ENCODE measurements around the gene DAAM1. TPM values are rescaled to one million over a fixed set of nuclear protein-coding genes. Genes with fewer than 3 reads are reported as not detected.

The DAAM1 gene
- total RNA-seq, 1 donor from 2014 or later = 146 TPM

DNA sequence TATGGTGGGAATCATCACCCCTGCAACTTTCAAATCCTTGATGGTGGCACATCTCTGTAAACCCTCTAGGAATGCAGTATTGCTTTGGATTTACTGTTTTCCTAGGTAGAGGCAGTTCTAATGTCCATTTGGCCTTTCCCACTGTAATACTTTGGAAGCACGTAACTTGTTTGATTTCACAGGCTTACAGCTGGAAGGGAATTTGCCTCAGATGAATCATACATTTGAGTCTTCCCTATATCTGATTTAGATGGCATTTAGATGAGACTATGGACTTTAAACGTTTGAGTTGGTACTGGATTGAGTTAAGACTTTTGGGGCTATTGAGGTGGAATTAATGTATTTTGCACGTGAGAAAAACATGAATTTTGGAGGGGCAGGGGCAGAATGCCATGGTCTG is 35.9 kb downstream of the DAAM1 start:
- H3K27me3 Mint-ChIP-seq (ENCODE audit: unreplicated experiment) = no peaks in the 10 kb centered on the region

DNA sequence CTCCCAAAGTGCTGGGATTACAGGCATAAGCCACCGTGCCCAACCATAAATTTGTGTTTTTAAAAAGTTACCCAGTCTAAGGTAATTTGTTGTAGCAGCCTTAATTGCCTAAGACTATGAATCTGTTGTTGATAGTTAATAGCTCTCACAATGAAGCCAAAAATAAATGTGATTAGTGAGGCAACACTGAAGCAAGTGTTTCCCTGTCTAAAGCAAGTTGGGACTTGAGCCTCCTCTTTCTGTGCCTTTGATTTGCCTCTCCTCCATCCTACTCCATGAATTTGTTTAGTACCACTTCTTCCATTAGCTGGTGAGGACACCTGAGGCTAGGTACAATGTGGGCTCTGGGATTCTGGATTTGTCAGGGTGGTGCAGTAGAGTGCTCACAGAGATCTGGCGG is 36.8 kb downstream of the DAAM1 start:
- Mint-ChIP-seq H3K27ac (ENCODE audit: unreplicated experiment) (no peak overlapping the region), H3K27me3 (ENCODE audit: unreplicated experiment) (no peaks in the 10 kb centered on the region), H3K4me3 (ENCODE audit: unreplicated experiment) (no peak overlapping the region), H3K4me1 (ENCODE audit: low read depth, unreplicated experiment) (peaks cover 13% of the 10 kb centered on the region), H3K9me3 (ENCODE audit: unreplicated experiment) (peaks cover 1% of the 10 kb centered on the region), H3K36me3 (ENCODE audit: unreplicated experiment) (no peaks in the 10 kb centered on the region)
- TF ChIP-seq, protein P1, sequence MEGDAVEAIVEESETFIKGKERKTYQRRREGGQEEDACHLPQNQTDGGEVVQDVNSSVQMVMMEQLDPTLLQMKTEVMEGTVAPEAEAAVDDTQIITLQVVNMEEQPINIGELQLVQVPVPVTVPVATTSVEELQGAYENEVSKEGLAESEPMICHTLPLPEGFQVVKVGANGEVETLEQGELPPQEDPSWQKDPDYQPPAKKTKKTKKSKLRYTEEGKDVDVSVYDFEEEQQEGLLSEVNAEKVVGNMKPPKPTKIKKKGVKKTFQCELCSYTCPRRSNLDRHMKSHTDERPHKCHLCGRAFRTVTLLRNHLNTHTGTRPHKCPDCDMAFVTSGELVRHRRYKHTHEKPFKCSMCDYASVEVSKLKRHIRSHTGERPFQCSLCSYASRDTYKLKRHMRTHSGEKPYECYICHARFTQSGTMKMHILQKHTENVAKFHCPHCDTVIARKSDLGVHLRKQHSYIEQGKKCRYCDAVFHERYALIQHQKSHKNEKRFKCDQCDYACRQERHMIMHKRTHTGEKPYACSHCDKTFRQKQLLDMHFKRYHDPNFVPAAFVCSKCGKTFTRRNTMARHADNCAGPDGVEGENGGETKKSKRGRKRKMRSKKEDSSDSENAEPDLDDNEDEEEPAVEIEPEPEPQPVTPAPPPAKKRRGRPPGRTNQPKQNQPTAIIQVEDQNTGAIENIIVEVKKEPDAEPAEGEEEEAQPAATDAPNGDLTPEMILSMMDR (IDR thresholded peaks at IDR 0.05; ENCODE audit: partially characterized antibody, unreplicated experiment) = no peak
- no peak for DNase-seq

More for the DNA sequence above, 35.9 kb downstream of the DAAM1 start:
- Mint-ChIP-seq H3K27ac (ENCODE audit: unreplicated experiment) (no peak overlapping the region), H3K4me3 (ENCODE audit: unreplicated experiment) (no peak overlapping the region), H3K4me1 (ENCODE audit: low read depth, unreplicated experiment) (peaks cover 13% of the 10 kb centered on the region), H3K36me3 (ENCODE audit: unreplicated experiment) (no peaks in the 10 kb centered on the region), H3K9me3 (ENCODE audit: unreplicated experiment) (peaks cover 1% of the 10 kb centered on the region)
- TF ChIP-seq, protein P1 (IDR thresholded peaks at IDR 0.05; ENCODE audit: partially characterized antibody, unreplicated experiment) = no peak
- DNase-seq = no peak

DNA sequence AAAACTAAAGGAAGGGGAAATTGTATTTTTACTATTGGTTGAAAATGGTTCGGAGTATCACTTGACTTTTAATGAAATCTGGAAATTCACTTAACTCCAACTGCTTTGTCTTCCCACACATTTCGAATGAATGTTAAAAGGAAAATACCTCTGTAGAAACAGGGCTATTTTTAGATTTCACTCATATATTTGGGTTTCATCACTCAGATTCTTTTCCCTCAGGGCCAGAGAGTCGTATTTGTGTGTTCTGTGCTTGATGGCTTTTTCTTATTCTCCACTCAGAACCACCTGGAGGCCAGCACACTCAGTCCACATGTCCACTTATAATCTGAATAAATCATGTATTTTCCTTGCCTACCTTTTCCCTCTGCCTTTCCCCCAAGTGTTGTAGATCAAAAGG is 40.0 kb downstream of the DAAM1 start:
- peaks cover 1% of the 10 kb centered on the region for H3K9me3 Mint-ChIP-seq (ENCODE audit: unreplicated experiment)
- H3K27ac Mint-ChIP-seq (ENCODE audit: unreplicated experiment) = no peak overlapping the region

DNA sequence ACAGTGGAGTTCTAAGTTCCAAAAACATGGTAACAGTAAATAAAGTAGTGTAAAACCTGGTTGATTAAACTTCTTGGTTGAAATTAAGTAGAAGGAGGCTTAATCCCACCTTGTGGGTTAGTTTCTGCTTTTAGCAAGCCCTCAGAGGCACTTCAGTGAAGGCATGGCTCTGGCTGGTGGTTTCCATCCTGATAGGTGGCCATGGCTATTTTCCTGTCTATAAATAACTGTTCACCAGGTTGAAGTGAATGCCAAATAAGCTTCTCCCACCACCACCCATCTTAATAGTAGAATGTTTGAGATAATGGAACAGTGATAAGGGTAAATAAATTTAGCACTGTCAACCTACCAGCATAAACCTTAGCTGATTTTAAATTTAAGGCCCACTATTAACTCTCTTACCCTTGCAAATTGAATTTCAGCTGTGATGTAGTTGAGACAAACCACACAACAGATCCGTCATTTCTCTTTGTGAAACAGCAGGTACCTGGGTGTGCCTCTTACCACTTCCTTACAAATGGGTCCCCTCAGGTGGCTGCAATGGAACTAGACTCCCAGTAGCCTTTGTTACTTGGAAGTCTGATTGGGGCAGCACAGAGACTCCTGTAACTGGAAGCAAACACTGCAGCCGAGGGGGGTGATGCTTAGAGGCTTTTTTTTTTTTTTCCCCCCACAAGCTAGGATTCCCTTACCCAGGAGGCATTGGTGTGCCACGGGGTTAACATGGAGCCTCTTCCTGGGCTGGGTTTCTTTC is 41.4 kb downstream of the DAAM1 start:
- Mint-ChIP-seq H3K4me1 (ENCODE audit: low read depth, unreplicated experiment) (peaks cover 13% of the 10 kb centered on the region), H3K4me3 (ENCODE audit: unreplicated experiment) (no peak overlapping the region), H3K27ac (ENCODE audit: unreplicated experiment) (no peak overlapping the region), H3K9me3 (ENCODE audit: unreplicated experiment) (peaks cover 3% of the 10 kb centered on the region), H3K27me3 (ENCODE audit: unreplicated experiment) (peaks cover 1% of the 10 kb centered on the region), H3K36me3 (ENCODE audit: unreplicated experiment) (peaks cover 3% of the 10 kb centered on the region)
- TF ChIP-seq, protein P1 (IDR thresholded peaks at IDR 0.05; ENCODE audit: partially characterized antibody, unreplicated experiment) = no peak
- DNase-seq = no peak

More for the DNA sequence above, 40.0 kb downstream of the DAAM1 start:
- DNase-seq = no peak
- Mint-ChIP-seq H3K27me3 (ENCODE audit: unreplicated experiment) (no peaks in the 10 kb centered on the region), H3K4me1 (ENCODE audit: low read depth, unreplicated experiment) (peaks cover 13% of the 10 kb centered on the region), H3K4me3 (ENCODE audit: unreplicated experiment) (no peak overlapping the region), H3K36me3 (ENCODE audit: unreplicated experiment) (peaks cover 3% of the 10 kb centered on the region)
- TF ChIP-seq, protein P1 (IDR thresholded peaks at IDR 0.05; ENCODE audit: partially characterized antibody, unreplicated experiment) = no peak

DNA sequence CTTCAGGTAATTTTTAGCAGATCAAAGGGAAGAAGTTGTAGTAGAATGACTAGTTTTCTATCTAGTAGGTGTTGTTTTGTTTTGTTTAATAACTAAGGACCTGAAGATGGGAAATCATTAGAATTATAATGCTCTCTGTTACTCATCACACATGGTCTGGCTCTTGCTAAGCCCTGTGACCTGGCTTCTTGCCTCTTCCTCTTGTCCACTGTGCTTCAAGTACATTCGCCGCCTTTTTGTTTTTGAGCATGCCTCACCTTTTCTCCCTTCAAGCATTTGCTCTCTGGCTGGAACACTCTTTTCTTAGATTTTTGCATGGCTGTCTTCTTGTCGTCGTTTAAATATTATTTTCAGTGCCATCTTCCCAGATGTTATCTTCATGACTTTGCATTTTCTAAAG is 47.7 kb downstream of the DAAM1 start:
- DNase-seq = no peak
- Mint-ChIP-seq H3K27me3 (ENCODE audit: unreplicated experiment) (peaks cover 3% of the 10 kb centered on the region), H3K4me3 (ENCODE audit: unreplicated experiment) (no peak overlapping the region), H3K4me1 (ENCODE audit: low read depth, unreplicated experiment) (peaks cover 7% of the 10 kb centered on the region), H3K27ac (ENCODE audit: unreplicated experiment) (no peak overlapping the region), H3K9me3 (ENCODE audit: unreplicated experiment) (peaks cover 1% of the 10 kb centered on the region), H3K36me3 (ENCODE audit: unreplicated experiment) (peaks cover 3% of the 10 kb centered on the region)
- TF ChIP-seq, protein P1 (IDR thresholded peaks at IDR 0.05; ENCODE audit: partially characterized antibody, unreplicated experiment) = no peak

Measured in glutamatergic neuron (in vitro differentiated cells).